ENCODE data around the gene ERCC2. TPM values are rescaled to one million over a fixed set of nuclear protein-coding genes. Genes with fewer than 3 reads are reported as not detected.
A peak's percentile ranks its signal among the peaks of the same experiment; 100 is the strongest.

ERCC2 gene
- total and polyA plus RNA-seq, 4 donors = 3.3 to 8.7 (median 8.2) TPM

GRCh38 chr19:45355910-45356309 lies 14.5 kb downstream of the ERCC2 start:
- TF ChIP-seq HNF4A (conservative IDR thresholded peaks at IDR 0.05) = no peak
- no peak for TF ChIP-seq GABPA (IDR thresholded peaks at IDR 0.05 in 1 of 2, conservative IDR thresholded peaks at IDR 0.05 in 1 of 2)
- TF ChIP-seq SP1 (IDR thresholded peaks at IDR 0.05) = no peak
- no peak for TF ChIP-seq ATF3 (IDR thresholded peaks at IDR 0.05)
- TF ChIP-seq, protein P1, sequence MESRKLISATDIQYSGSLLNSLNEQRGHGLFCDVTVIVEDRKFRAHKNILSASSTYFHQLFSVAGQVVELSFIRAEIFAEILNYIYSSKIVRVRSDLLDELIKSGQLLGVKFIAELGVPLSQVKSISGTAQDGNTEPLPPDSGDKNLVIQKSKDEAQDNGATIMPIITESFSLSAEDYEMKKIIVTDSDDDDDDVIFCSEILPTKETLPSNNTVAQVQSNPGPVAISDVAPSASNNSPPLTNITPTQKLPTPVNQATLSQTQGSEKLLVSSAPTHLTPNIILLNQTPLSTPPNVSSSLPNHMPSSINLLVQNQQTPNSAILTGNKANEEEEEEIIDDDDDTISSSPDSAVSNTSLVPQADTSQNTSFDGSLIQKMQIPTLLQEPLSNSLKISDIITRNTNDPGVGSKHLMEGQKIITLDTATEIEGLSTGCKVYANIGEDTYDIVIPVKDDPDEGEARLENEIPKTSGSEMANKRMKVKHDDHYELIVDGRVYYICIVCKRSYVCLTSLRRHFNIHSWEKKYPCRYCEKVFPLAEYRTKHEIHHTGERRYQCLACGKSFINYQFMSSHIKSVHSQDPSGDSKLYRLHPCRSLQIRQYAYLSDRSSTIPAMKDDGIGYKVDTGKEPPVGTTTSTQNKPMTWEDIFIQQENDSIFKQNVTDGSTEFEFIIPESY (IDR thresholded peaks at IDR 0.05) = no peak
- TF ChIP-seq, protein P2, sequence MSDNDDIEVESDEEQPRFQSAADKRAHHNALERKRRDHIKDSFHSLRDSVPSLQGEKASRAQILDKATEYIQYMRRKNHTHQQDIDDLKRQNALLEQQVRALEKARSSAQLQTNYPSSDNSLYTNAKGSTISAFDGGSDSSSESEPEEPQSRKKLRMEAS (IDR thresholded peaks at IDR 0.05) = no peak
- TF ChIP-seq FOXA2 (IDR thresholded peaks at IDR 0.05) = no peak
- TF ChIP-seq REST (IDR thresholded peaks at IDR 0.05) = no peak
- no peak for TF ChIP-seq EGR1 (IDR thresholded peaks at IDR 0.05; ENCODE audit: low read depth in 2 of 2)
- no peak for TF ChIP-seq YY1 (IDR thresholded peaks at IDR 0.05)
- 98% methylated on average over 9 of the region's 9 CpGs for WGBS
- Histone ChIP-seq H3K36me3 (ENCODE audit: control insufficient read depth in 4 of 4, insufficient read depth in 3 of 4, low read depth in 1 of 4, low read length in 3 of 4) (peaks cover 0 to 45% (median 7%) of the 10 kb centered on the region in 4 donors), H3K4me1 (ENCODE audit: control insufficient read depth in 4 of 4, insufficient read depth in 4 of 4, low read length in 3 of 4) (no peaks in the 10 kb centered on the region), H3K27me3 (ENCODE audit: control insufficient read depth in 4 of 4, insufficient read depth in 4 of 4, low read length in 3 of 4) (no peaks in the 10 kb centered on the region), H3K9ac (ENCODE audit: low read depth in 1 of 2, low read length in 2 of 2) (no peak overlapping the region), H3K4me3 (ENCODE audit: low read depth in 1 of 3, low read length in 3 of 3) (no peak overlapping the region), H3K9me3 (ENCODE audit: control insufficient read depth in 4 of 4, low read length in 3 of 4) (no peaks in the 10 kb centered on the region), H3K27ac (ENCODE audit: low read depth in 1 of 2, low read length in 2 of 2) (no peak overlapping the region)
- no peak for DNase-seq (ENCODE audit: low spot score)

DNA sequence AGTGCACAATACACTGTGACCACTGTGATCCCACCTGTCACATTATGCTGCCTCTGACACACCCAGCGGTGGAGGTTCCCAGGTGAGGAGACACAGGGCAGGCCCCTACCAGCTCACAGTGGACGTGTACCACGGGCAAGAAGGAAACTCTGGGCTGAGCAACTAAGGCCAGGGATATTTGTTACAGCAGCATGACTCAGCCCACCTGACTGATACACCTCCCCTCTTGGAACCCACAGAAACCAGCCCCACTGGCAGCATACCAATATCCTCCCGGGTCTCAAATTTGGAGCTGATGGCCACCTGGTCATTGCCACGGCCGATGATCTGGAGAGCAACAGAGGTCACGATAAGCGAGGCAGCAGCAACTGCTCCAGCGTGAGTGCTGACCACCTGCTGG lies 15.0 kb downstream of the ERCC2 start:
- Histone ChIP-seq H3K27ac (ENCODE audit: low read depth in 1 of 2, low read length in 2 of 2) (no peak overlapping the region), H3K27me3 (ENCODE audit: control insufficient read depth in 4 of 4, insufficient read depth in 4 of 4, low read length in 3 of 4) (no peaks in the 10 kb centered on the region), H3K36me3 (ENCODE audit: control insufficient read depth in 4 of 4, insufficient read depth in 3 of 4, low read depth in 1 of 4, low read length in 3 of 4) (peaks cover 0 to 45% (median 7%) of the 10 kb centered on the region in 4 donors), H3K9ac (ENCODE audit: low read depth in 1 of 2, low read length in 2 of 2) (no peak overlapping the region), H3K4me1 (ENCODE audit: control insufficient read depth in 4 of 4, insufficient read depth in 4 of 4, low read length in 3 of 4) (no peaks in the 10 kb centered on the region), H3K4me3 (ENCODE audit: low read depth in 1 of 3, low read length in 3 of 3) (no peak overlapping the region), H3K9me3 (ENCODE audit: control insufficient read depth in 4 of 4, low read length in 3 of 4) (no peaks in the 10 kb centered on the region)
- no peak for DNase-seq (ENCODE audit: low spot score)
- WGBS = 98% methylated on average over 9 of the region's 9 CpGs
- TF ChIP-seq FOXA1 (IDR thresholded peaks at IDR 0.05) = no peak

DNA sequence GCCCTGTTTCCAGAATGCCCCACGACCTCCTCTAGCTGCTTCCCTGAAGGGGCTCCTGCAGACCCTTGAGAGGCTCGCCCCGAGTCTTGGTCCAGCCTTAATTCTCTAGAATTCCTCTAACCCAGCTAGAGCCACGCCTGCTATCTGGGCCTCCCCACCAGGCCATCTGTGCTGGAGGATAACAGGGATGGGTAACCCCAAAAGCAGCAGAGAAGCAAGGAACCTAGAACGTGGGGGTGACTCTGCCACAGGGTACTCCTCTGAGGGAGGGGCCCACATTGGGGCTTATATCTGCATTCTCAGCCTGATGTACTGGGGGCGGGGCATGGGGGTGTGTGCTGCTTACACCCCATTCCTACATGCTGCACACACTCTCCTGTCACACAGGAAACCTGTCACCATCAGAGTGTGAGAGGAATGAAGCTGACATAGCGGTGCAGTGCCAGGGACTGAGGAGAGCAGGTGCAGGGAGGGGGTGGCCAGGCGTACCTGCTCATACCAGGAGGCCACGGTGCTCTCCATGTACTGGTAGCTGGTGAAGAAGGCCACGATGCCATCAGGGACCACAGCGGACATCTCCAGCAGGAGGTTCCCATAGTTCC lies 16.0 kb downstream of the ERCC2 start:
- H3K9me3 ChIP-seq (ENCODE audit: control insufficient read depth in 4 of 4, low read length in 3 of 4) = no peaks in the 10 kb centered on the region
- H3K36me3 ChIP-seq (ENCODE audit: control insufficient read depth in 4 of 4, insufficient read depth in 3 of 4, low read depth in 1 of 4, low read length in 3 of 4) = peaks cover 0 to 44% (median 7%) of the 10 kb centered on the region in 4 donors
- WGBS = 96% methylated on average over 11 of the region's 11 CpGs
- H3K9ac ChIP-seq (ENCODE audit: low read depth in 1 of 2, low read length in 2 of 2) = no peak overlapping the region
- H3K4me1 ChIP-seq (ENCODE audit: control insufficient read depth in 4 of 4, insufficient read depth in 4 of 4, low read length in 3 of 4) = no peaks in the 10 kb centered on the region
- DNase-seq (ENCODE audit: low spot score) = peak; percentile 64
- H3K27ac ChIP-seq (ENCODE audit: low read depth in 1 of 2, low read length in 2 of 2) = no peak overlapping the region
- no peaks in the 10 kb centered on the region for H3K27me3 ChIP-seq (ENCODE audit: control insufficient read depth in 4 of 4, insufficient read depth in 4 of 4, low read length in 3 of 4)
- no peak overlapping the region for H3K4me3 ChIP-seq (ENCODE audit: low read depth in 1 of 3, low read length in 3 of 3)
- TF ChIP-seq SP1 (IDR thresholded peaks at IDR 0.05) (no peak), JUND (IDR thresholded peaks at IDR 0.05) (no peak), REST (IDR thresholded peaks at IDR 0.05) (no peak), ATF3 (IDR thresholded peaks at IDR 0.05) (no peak), HNF4G (IDR thresholded peaks at IDR 0.05) (no peak), EGR1 (IDR thresholded peaks at IDR 0.05; ENCODE audit: low read depth in 2 of 2) (no peak), NR2F2 (IDR thresholded peaks at IDR 0.05) (no peak), FOXA1 (IDR thresholded peaks at IDR 0.05) (no peak), FOXA2 (IDR thresholded peaks at IDR 0.05) (no peak), TAF1 (conservative IDR thresholded peaks at IDR 0.05) (no peak)
- TF ChIP-seq, protein P1 (IDR thresholded peaks at IDR 0.05) = no peak

Data from liver (tissue), 9 donors.